ENCODE data around the gene SMS.

DNA sequence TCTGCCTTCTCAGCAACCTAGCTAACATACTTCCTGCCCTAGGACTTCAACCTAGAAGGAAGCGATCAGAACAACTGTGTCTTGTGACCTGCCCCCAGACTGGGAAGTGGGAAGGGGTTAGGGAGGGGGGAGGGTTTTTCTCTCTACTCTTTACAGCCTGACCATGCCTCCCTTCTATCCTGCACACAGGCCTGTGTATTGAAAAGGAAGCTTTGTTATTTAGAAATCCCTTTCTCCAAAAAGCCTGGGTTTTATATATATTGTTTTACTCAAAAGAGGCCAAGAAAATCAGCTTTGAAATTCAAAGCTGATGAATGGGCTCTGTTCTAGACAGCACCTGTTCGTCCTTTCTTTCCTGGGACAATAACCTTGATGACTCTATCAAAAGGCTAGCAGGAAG, 35.2 kb upstream of the SMS start:
- no peak for TF ChIP-seq POLR2AphosphoS5 (IDR thresholded peaks at IDR 0.05; ENCODE audit: low read depth, low read length)
- TF ChIP-seq TAF1 (IDR thresholded peaks at IDR 0.05; ENCODE audit: borderline replicate concordance, insufficient read depth, low read length) = no peak
